ENCODE measurements around the gene GRIK5.

- TF ChIP-seq CTCF (IDR thresholded peaks at IDR 0.05; ENCODE audit: poor library complexity, severe bottlenecking) (no peak), EZH2 (IDR thresholded peaks at IDR 0.05; ENCODE audit: borderline replicate concordance, insufficient read depth, low read length, poor library complexity, severe bottlenecking) (no peak), MXI1 (conservative IDR thresholded peaks at IDR 0.05; ENCODE audit: poor library complexity, severe bottlenecking) (no peak), POLR2AphosphoS5 (IDR thresholded peaks at IDR 0.05) (no peak), RAD21 (conservative IDR thresholded peaks at IDR 0.05) (no peak), EP300 (conservative IDR thresholded peaks at IDR 0.05; ENCODE audit: poor library complexity, severe bottlenecking) (no peak), TAF1 (IDR thresholded peaks at IDR 0.05; ENCODE audit: low read depth) (no peak), SMC3 (conservative IDR thresholded peaks at IDR 0.05; ENCODE audit: poor library complexity) (no peak)
- TF ChIP-seq, protein P1, sequence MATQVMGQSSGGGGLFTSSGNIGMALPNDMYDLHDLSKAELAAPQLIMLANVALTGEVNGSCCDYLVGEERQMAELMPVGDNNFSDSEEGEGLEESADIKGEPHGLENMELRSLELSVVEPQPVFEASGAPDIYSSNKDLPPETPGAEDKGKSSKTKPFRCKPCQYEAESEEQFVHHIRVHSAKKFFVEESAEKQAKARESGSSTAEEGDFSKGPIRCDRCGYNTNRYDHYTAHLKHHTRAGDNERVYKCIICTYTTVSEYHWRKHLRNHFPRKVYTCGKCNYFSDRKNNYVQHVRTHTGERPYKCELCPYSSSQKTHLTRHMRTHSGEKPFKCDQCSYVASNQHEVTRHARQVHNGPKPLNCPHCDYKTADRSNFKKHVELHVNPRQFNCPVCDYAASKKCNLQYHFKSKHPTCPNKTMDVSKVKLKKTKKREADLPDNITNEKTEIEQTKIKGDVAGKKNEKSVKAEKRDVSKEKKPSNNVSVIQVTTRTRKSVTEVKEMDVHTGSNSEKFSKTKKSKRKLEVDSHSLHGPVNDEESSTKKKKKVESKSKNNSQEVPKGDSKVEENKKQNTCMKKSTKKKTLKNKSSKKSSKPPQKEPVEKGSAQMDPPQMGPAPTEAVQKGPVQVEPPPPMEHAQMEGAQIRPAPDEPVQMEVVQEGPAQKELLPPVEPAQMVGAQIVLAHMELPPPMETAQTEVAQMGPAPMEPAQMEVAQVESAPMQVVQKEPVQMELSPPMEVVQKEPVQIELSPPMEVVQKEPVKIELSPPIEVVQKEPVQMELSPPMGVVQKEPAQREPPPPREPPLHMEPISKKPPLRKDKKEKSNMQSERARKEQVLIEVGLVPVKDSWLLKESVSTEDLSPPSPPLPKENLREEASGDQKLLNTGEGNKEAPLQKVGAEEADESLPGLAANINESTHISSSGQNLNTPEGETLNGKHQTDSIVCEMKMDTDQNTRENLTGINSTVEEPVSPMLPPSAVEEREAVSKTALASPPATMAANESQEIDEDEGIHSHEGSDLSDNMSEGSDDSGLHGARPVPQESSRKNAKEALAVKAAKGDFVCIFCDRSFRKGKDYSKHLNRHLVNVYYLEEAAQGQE (IDR thresholded peaks at IDR 0.05; ENCODE audit: borderline replicate concordance), result no peak
Measured at GRCh38 chr19:41969772-41970458, 100.1 kb downstream of the GRIK5 start.
